Right lobe of liver (tissue), 4 donors: Measurements from ENCODE around the gene CD72.

Experiments
- POLR2A ChIP-seq: fragments of 450-650 bp; IDR thresholded peaks from one replicate; pipeline ENCODE4 v1.6.1; 2017; ENCODE audit warnings: antibody characterized with exemption, mild to moderate bottlenecking
- TF ChIP-seq, protein P1 (sequence below), 4 donors: fragments of 200-600 bp in 3 of 4; fragments of 450-650 bp in 1 of 4; IDR thresholded peaks; one replicate each; pipeline versions ENCODE4 v1.5.1 to v1.8.0; 2016 to 2022; ENCODE audit warnings: antibody characterized with exemption in 4 of 4, mild to moderate bottlenecking in 2 of 4
- donor health status: DM: no; HTN: no; CAD: no.
- donor health status: DM: no; HTN: no; CAD: no.
- donor health status: DM: no; HTN: yes; CAD: no.

DNA sequence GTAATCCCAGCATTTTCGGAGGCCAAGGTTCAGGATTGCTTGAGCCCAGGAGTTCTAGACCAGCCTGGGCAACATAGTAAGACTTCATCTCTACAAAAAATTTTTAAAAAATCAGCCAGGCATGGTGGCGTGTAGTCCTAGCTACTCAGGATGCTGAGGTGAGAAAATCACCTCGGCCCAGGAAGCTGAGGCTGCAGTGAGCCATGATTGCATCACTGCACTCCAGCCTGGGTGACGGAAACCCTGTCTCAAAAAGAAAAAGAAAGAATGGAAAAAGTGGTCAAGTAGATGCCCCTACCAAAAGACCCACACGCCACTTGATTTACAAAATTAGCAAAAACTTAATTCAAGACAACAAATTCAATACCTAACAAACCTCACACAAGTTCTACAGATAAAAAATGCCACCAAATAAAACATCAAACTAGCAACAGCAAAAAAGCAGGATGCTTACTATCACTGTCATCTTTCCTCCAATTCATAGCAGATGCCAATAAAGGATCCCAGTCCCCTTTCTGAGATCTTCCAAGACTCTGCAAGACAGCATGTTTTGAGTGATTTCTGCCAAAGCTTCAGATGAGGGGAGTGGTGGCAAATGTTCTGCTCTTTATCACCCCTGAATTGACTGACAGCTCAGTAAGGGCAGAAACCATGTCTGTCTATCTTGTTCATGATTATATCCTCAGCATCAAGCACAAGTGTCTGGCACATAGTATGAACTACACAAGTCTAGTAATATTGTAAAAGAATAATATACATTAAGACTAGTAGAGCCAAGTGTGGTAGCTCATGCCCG lies 47.3 kb downstream of the CD72 start:
- TF ChIP-seq, protein P1, sequence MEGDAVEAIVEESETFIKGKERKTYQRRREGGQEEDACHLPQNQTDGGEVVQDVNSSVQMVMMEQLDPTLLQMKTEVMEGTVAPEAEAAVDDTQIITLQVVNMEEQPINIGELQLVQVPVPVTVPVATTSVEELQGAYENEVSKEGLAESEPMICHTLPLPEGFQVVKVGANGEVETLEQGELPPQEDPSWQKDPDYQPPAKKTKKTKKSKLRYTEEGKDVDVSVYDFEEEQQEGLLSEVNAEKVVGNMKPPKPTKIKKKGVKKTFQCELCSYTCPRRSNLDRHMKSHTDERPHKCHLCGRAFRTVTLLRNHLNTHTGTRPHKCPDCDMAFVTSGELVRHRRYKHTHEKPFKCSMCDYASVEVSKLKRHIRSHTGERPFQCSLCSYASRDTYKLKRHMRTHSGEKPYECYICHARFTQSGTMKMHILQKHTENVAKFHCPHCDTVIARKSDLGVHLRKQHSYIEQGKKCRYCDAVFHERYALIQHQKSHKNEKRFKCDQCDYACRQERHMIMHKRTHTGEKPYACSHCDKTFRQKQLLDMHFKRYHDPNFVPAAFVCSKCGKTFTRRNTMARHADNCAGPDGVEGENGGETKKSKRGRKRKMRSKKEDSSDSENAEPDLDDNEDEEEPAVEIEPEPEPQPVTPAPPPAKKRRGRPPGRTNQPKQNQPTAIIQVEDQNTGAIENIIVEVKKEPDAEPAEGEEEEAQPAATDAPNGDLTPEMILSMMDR (IDR thresholded peaks at IDR 0.05) = no peak
- no peak for TF ChIP-seq POLR2A
